SIG-M5 (cell line): ENCODE measurements around the gene POFUT2.

Source experiments
- DNase-seq: peaks from one replicate; lab custom pipeline; 2025; lab: John Stamatoyannopoulos, UW

POFUT2 gene, protein sequence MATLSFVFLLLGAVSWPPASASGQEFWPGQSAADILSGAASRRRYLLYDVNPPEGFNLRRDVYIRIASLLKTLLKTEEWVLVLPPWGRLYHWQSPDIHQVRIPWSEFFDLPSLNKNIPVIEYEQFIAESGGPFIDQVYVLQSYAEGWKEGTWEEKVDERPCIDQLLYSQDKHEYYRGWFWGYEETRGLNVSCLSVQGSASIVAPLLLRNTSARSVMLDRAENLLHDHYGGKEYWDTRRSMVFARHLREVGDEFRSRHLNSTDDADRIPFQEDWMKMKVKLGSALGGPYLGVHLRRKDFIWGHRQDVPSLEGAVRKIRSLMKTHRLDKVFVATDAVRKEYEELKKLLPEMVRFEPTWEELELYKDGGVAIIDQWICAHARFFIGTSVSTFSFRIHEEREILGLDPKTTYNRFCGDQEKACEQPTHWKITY

DNA sequence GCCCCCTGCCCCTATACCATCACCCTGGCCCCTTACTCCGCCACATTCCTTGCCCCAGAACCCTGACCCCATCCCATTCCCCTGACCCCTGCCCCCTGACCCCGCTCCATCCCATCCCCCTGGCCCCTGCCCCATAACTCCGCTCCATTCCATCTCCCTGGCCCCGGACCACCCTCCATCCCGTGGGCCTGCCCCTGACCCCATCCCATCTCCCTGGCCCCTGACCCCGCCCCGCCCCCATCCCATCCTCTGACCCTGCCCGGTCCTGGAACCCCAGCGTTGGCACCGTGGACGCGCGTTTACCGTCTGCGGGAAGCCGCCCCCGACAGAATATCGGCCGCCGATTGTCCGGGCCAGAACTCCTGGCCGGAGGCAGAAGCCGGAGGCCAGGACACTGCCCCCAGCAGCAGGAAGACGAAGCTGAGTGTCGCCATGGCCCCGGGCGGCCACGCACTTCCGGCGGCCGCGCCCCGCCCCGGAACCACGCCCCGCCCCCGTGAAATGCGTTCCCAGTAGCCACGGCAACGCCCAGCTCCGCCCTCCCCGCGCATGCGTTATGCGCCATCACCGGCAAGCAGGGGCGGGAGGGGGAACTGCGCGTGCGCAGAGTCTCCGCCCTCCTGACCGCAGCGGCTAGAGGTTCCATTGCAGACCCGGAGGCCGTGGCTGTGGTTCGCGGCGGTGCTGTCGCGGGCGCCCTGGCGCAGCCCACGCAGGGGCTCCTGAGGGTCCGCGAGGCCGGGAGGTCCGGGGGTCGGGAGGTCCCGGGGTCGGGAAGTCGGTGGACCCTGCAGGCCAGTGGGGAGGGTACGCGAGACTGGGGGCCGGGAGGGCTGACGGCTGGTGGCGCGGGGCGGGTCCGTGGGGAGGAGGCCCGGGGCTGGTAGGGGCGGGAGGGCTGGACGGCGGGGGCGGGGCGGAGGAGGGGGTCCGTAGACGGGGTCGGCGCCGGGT, at the start of gene POFUT2:
Gene POFUT2 (minus strand): TSS at position 458 of the 954 bp plus-strand sequence. CDS start 24 bp downstream, at position 434.
- DNase-seq = peak; percentile 32

DNA sequence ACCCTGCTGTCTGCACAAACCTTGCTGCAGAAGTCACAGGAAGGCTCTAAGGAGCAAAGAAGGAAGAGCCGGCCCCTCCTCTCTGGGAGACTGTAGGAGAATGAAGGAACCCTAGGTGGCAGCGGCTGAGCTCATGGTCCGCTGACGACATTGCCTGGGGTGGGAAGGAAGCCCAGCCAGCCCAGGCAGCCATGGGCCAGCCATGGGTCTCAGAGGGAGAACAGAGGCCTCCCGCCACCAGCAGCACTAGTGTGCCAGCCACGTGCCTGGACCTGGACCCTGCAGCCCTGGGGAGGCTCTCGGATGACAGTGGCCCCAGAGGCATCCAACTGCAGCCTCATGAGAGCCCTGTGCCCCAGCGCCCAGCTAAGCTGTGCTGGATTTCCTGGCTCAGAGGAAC, 49.2 kb upstream of the POFUT2 start:
- DNase-seq = no peak

DNA sequence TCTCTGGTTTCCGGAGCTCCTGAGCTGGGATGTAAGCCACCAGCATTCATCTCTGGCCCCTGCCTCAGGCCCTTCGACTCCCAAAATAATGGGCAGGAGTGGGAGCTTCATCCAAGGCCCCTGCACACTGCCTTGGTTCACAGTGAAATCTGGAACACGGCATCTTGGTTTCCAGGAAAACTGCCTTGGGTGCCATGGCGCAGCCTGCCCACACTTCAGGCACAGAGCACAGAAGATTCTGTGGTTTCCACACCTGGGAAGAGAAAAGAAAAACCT, 48.8 kb upstream of the POFUT2 start:
- no peak for DNase-seq

DNA sequence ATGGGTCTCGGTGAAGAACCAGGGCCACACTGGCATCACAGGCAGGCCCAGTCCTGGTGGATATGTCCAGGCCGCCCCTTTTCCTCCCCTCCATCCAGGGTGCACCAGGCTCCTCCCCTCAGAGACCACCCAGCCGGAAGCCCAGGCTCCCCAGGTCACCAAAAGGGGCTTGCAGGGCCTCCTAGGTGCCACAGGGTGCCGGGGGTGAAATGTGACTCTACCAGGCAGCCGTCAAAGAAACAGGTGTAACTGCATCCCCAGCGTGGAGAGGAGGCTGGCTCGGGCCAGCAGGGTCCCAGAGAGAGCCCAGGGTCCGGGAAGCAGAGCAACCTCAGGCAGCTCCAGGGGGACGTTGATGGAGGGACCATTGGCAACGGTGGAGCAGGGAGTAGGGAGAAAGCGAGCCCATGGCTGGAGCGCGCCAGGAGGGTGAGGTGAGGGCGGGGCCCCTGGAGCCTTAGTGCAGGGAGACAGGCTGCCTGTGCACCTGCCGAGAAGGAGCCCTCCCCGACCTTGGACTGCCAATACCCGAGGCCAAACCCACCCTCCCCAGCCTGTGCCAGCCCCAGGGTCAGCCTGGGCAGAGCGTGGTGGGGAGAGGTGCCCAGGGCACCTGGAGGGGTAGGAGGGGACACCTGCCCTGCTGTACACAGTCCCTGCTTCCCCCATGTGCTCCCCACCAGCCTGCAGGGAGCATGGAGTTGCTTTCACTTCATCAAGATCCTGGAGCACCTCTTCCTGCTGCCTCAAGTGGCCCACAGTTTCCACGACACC, 48.3 kb upstream of the POFUT2 start:
- no peak for DNase-seq

DNA sequence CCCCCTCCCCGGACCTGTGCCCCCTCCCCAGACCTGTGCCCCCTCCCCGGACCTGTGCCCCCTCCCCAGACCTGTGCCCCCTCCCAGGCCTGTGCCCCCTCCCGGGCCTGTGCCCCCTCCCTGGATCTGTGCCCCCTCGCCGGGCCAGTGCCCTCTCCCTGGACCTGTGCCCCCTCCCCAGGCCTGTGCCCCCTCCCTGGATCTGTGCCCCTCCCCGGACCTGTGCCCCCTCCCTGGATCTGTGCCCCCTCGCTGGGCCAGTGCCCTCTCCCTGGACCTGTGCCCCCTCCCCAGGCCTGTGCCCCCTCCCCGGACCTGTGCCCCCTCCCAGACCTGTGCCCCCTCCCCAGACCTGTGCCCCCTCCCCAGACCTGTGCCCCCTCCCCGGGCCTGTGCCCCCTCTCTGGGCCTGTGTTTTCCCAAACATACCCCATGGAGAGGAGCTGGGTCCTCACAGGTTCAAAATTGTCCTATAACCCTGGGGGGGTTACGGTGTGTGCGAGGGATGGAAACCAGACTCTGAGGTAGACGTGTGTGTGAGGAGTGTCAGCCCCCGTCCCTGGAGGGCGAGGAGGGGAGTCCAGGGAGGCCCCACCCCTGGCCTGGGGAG, 47.6 kb upstream of the POFUT2 start:
- DNase-seq = no peak

DNA sequence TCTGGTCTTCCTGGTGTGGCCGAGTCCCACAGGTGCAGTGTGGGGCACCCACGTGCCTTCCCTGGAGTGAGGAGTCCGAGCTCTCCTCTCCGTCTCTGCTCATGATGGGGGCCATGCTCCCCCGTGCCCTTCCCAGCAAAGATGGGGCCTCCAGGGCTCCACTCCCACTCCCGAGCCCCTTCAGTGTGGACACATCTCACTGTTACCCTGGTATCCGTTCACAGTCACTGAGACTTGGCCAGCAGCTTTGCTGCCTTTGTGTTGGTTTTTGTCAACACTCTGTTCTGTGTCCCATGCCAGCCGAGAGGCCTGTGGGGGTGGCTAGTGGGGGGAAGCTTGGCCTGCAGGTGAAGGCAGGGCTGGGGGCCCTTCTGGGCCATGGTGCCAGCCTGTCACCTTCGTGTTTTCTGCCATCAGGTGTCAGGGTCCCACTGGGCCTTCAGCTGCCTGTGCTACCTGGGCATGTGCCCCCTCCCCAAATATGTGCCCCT, 46.9 kb upstream of the POFUT2 start:
- DNase-seq = no peak

DNA sequence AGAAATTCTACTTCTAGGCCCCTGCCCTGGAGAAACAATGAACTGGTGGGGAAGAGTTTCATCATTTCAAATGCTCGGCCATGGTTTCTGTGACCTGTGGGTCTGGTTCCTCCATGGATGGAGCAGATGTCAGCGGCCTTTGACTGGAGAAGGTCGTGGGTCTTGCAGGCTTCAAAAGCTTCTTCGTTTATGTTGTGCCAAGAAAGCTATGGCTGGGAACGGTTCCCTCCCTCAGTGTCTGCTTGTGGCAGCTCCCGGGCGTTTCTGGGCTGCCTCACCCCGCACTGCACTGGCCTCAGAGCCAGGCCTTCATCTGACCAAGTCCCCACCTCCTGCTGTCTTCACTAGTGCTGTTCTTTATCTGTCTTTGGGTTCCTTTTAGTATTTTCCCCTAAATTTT, 46.4 kb upstream of the POFUT2 start:
- no peak for DNase-seq

DNA sequence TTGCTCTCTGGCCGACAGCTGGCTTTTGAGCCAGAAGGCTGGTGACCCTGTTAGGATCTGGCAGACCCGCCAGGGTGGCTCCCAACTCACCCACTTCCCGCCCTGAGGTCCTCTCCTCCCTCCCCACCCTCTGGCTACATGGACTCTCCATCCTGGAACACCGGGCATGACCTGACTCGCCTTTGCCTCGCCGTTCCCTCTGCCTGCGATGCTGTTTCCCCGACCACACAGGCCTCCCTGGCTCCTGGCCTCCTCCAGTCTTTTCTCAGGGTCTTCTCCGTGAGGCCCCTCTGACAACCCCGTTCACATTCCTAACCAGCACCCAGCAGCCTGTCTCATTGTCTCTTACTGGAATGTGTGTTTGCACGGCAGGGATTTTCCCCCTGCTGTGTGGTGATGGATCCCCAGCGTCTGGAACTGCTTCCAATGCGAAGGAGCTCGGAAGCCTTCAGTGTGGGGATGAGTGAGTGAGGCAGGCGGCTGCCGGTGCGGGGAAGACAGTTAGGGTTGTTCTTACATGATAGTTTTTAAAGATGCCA, 46.0 kb upstream of the POFUT2 start:
- DNase-seq = no peak

DNA sequence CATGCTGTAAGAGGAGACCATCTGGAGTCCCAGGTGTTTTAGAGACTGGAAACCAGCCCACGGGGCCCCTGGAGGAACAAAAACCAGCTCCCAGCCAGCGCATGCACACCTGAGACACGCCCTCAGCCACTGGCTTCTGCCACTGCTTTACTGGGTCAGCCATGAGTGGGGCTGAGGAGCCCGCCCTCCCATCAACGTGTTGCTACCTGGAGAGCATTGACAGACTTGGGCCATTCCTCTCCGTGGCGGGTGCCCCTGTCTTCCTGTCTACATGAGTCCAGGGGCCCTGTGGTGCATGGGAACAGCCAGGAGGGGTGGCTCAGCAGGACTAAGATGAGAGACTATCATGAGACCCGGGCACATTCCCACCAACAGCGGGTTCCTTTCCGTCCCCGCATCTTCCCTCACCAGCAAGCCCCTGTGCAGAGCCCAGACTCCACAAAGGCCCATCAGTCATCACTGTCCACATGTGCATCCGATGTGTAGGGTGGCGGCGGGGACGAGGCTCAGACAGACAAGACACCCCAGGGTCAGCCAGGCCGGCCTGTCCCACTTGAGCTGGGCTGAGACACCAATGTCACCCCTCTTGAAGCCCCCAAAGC, 45.4 kb upstream of the POFUT2 start:
- DNase-seq = no peak

DNA sequence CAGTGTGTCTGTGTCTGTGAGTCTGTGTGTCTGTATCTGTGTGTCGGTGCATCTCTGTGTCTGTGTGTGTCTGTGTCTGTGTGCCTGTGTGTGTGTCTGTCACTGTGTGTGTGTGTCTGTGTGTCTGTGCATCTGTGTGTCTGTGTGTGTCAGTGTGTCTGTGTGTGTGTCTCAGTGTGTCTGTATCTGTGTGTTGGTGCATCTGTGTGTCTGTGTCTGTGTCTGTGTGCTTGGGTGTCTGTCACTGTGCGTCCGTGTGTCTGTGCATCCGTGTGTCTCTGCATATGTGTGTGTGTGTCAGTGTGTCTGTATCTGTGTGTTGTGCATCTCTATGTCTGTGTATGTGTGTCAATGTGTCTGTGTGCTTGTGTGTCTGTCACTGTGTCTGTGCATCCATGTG, 44.7 kb upstream of the POFUT2 start:
- no peak for DNase-seq

DNA sequence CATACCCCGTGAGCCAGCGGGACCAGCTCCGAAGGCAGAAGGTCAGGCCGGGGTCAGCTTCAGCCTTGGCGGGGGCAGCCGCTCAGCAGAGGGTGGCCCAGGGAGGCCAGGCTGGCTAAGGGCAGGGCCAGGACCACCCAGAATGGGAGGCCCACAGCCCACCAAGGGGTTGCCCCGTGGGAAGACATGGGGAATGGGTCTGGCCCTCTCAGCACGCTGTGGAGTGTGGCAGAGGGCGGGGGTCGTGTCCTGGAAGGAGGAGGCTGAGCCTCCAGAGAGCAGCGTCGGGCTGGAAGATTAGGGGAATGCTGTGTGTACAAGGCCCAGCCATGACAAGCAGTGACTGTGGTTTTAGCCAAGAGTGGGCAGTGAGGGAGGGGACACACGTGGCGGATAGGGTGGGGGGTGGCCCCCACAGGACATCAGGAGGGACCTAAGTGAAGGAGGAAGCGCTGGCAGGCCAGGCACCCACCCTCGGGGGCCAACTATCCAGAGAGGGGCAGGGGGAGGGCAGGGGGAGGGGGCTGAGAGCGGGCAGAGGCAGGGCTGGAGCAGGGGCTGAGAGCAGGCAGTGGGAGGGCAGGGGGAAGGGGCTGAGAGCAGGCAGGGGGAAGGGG, 43.9 kb upstream of the POFUT2 start:
- no peak for DNase-seq

DNA sequence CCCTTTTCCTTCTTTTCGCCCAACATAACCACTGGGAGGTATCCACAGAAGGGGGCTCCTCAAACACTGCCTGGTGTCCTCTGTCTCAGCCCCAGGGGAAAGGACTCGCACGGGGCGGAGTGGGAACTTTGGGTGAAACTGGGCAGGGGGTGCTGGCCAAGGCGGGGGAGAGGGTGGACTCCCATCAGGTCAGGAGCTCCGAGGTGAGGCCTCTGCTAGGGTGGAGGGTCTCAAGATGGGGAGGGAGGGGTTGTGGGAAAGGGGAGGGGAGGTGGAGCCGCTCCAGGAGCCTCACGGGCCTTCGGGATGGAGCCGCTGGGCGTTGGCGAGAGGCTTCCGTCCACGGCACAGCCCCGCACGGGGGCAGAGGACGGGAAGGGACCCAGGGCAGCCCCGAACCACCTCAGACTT, 43.2 kb upstream of the POFUT2 start:
- no peak for DNase-seq

DNA sequence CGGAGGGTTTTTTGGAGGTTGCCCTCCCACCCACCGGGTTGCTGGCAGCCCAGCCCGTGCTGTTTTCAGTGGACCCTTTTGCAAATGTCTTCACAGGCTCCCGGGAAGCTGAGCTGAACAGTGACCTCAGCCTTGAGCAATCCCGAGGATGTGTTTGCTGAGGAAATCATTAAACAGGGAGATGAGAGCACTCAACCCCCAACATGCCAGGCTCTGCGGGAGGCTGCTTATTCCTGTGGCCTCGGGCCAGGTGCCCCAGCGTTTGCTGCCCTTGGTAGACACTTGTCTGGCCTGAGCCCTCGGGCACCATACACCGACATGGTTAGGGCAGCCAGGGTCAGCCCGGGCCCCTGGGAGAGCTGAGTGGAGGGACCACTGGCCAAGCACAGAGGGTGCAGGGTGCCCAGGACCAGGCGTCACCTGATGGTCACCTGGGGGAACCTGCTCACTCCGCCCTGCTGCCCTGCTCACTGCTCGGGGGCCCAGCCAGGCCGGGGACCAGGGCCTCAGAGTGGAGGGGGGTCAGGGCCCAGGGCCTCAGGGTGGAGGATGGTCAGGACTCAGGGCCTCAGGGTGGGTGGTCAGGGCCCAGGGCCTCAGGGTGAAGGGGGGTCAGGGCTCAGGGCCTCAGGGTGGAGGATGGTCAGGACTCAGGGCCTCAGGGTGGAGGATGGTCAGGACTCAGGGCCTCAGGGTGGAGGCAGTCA, 42.5 kb upstream of the POFUT2 start:
- DNase-seq = no peak

DNA sequence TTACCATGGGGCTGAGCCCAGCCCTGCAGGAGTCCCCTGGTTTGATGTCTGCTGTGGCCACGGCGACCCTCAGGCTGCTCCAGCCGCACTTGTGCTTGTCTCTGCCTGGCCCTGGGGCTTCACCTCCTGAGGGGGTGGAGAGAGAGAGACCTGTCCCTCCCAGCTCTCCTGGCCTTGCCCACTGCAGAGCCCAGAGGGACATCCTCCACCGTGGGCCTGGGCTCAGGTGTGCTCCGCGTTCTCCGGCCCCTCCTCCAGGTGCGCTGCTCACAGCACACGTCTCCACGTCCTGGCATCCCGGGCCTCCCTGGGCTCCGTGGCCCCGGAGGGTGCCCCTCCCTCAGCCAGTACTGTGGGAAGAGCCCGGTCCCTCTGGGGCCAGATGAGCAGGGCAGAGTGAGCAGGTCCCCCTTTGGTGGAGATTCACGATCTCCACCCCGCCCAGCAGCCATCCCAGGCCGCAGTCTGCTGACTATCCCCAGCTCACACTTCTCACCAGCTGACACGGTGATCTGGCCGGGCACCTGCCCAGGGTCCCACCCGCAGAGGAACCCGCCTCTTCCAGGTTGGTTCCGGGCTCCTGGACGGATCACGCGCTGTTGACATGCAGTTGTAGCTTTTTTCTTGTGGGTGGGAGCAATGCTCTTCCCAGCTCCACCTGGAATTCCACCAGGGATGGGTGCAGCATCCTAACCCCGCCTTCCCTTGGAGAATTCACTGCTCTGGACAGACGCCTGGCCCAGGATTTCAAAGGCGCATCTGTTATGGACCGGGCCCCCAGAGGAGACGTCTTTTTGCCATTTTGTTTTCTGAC, 41.8 kb upstream of the POFUT2 start:
- DNase-seq = no peak

DNA sequence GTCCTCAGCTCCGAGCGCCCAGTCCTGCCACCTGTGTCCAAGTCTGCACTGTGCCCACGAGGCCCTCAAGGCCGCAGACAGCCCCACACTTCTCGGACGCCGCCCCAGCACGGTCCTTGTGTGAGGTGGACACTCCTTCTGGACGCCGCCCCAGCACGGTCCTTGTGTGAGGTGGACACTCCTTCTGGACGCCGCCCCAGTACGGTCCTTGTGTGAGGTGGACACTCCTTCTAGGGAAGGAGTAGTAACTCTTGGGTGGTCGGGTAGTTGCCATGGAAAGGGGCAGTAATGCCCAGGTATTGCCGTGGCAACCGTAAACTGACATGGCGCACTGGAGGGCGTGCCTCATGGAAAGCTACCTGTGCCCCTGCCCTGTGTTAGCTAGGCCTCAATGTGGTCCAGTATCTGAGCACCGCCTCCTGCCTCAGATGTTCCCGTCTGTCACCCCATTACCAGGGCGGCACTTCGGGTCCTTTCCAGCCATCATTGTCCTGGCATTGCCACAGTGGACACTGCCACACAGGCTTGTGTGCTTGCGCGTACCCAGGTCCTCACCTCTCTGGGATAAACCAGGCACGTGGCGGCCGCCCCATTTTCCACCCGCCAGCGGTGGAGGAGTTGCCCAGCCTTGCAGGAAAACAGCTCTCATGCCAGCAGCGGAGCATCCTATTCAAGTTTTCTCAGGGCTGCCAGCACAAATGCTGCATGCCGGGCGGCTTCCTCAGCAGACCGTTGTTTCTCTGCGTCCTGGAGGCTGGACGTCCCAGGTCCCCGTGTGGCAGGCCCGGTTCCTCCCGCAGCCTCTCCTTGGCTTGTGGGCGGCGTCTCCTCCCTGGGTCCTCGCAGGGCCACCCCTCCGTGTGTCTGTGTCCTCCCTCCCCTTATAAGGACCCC, 40.8 kb upstream of the POFUT2 start:
- no peak for DNase-seq

DNA sequence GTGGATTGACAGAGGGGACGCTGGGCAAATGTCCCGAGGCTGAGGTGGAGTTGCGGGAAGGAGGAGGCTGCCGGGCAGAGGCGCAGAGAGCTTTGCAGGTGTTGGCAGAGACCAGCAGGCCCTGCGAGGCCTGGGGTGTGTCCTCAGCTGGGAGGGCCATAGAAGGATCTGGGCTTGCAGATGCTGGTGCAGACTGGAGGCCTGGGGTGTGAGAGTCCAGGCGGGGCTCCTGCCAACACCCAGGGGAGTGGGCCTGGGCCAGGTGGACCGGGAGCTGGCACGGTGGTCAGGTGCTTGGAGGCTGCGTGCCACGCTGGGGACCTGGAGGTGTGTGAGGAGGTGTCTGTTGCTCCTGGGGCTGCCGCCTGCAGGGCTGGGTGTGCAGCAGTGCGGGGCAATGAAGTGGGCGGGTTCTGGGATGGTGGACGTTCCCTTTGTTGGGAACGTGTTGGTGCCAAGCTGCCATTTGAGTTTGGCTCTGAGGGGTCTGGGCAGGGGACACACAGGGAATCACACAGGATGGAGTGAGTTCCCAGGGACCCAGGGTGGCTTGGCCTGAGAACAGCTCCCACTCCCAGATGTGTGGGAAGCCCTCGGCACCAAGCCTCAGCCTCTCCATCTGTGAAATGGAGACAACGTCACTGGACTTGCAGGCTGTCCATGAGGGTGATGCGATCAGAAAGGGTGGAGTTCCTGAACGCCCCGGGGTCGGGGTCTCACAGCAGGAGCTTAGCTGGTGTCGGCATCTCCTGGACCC, 39.9 kb upstream of the POFUT2 start:
- DNase-seq = no peak

DNA sequence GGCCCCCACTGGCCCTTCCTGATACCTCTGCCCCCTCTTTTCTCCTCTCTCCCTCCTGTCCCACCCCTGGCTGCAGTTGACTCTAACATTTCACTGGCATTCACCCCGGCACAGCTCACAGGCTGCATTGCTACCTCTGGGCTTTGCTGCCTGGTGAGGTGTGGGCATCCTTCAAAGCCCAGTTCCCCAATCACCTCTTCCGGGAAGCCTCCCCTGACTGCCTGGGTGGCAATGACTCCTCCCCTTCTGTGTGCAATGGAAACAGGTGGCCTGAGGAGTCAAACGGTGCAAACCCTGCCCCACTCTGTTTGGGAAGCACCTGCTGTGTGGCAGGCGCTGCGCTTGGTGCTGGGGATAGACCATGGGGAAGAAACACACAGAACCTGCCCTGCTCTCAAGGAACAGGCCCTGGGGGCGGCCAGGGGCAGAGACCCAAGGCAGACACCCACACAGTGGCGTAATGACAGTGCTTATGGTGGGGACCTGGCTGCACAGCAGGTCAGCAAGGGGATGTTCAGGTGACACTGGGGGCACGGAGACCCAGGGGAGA, 39.3 kb upstream of the POFUT2 start:
- no peak for DNase-seq
